ENCODE measurements around the gene ADAMTS16.

The ADAMTS16 gene

GRCh38 chr5:5340206-5340729 lies 200.1 kb downstream of the ADAMTS16 start:
- no peak for DNase-seq (ENCODE audit: low read depth in 2 of 2, low spot score in 1 of 2)

GRCh38 chr5:5341531-5342292 lies 201.6 kb downstream of the ADAMTS16 start:
- DNase-seq (ENCODE audit: low read depth in 2 of 2, low spot score in 1 of 2), result no peak

- DNase-seq (ENCODE audit: low read depth in 2 of 2, low spot score in 1 of 2), result no peak
Measured at GRCh38 chr5:5342784-5343183, 202.7 kb downstream of the ADAMTS16 start.

- no peak for DNase-seq (ENCODE audit: low read depth in 2 of 2, low spot score in 1 of 2)
Measured at GRCh38 chr5:5343568-5343967, 203.4 kb downstream of the ADAMTS16 start.

GRCh38 chr5:5344051-5344571 lies 204.0 kb downstream of the ADAMTS16 start:
- no peak for DNase-seq (ENCODE audit: low read depth in 2 of 2, low spot score in 1 of 2)

GRCh38 chr5:5344606-5345005 lies 204.5 kb downstream of the ADAMTS16 start:
- DNase-seq (ENCODE audit: low read depth in 2 of 2, low spot score in 1 of 2), result no peak

- no peak for DNase-seq (ENCODE audit: low read depth in 2 of 2, low spot score in 1 of 2)
Measured at GRCh38 chr5:5347442-5347841, 207.3 kb downstream of the ADAMTS16 start.

- no peak for DNase-seq (ENCODE audit: low read depth in 2 of 2, low spot score in 1 of 2)
Measured at GRCh38 chr5:5348135-5348534, 208.0 kb downstream of the ADAMTS16 start.

- no peak for DNase-seq (ENCODE audit: low read depth in 2 of 2, low spot score in 1 of 2)
Measured at GRCh38 chr5:5348576-5348975, 208.4 kb downstream of the ADAMTS16 start.

GRCh38 chr5:5350101-5350500 lies 210.0 kb downstream of the ADAMTS16 start:
- no peak for DNase-seq (ENCODE audit: low read depth in 2 of 2, low spot score in 1 of 2)

- DNase-seq (ENCODE audit: low read depth in 2 of 2, low spot score in 1 of 2), result no peak
Measured at GRCh38 chr5:5351288-5351979, 211.3 kb downstream of the ADAMTS16 start.

GRCh38 chr5:5352675-5353074 lies 212.5 kb downstream of the ADAMTS16 start:
- no peak for DNase-seq (ENCODE audit: low read depth in 2 of 2, low spot score in 1 of 2)

GRCh38 chr5:5353681-5354080 lies 213.6 kb downstream of the ADAMTS16 start:
- no peak for DNase-seq (ENCODE audit: low read depth in 2 of 2, low spot score in 1 of 2)

GRCh38 chr5:5356765-5357164 lies 216.6 kb downstream of the ADAMTS16 start:
- no peak for DNase-seq (ENCODE audit: low read depth in 2 of 2, low spot score in 1 of 2)

- DNase-seq (ENCODE audit: low read depth in 2 of 2, low spot score in 1 of 2), result no peak
Measured at GRCh38 chr5:5359618-5360017, 219.5 kb downstream of the ADAMTS16 start.

- no peak for DNase-seq (ENCODE audit: low read depth in 2 of 2, low spot score in 1 of 2)
Measured at GRCh38 chr5:5360363-5360940, 220.3 kb downstream of the ADAMTS16 start.

GRCh38 chr5:5360941-5361520 lies 220.9 kb downstream of the ADAMTS16 start:
- DNase-seq (ENCODE audit: low read depth in 2 of 2, low spot score in 1 of 2), result no peak

GRCh38 chr5:5363045-5363444 lies 222.9 kb downstream of the ADAMTS16 start:
- DNase-seq (ENCODE audit: low read depth in 2 of 2, low spot score in 1 of 2), result no peak

- no peak for DNase-seq (ENCODE audit: low read depth in 2 of 2, low spot score in 1 of 2)
Measured at GRCh38 chr5:5364932-5365331, 224.8 kb downstream of the ADAMTS16 start.

- DNase-seq (ENCODE audit: low read depth in 2 of 2, low spot score in 1 of 2), result no peak
Measured at GRCh38 chr5:5367739-5368138, 227.6 kb downstream of the ADAMTS16 start.

- DNase-seq (ENCODE audit: low read depth in 2 of 2, low spot score in 1 of 2), result no peak
Measured at GRCh38 chr5:5369051-5369605, 229.0 kb downstream of the ADAMTS16 start.
